Hypothalamus (tissue), 51 donors: ENCODE data around the gene ACTR1A.
"Not testable (repeated sequence)": the region's sequence is repeated elsewhere in the genome, so short reads cannot be mapped to it uniquely, and the experiment has no call there.

Experiments
- DNase-seq, 51 donors: peaks; one replicate each; lab custom pipeline; 2025; lab: John Stamatoyannopoulos, UW

ACTR1A gene

DNA sequence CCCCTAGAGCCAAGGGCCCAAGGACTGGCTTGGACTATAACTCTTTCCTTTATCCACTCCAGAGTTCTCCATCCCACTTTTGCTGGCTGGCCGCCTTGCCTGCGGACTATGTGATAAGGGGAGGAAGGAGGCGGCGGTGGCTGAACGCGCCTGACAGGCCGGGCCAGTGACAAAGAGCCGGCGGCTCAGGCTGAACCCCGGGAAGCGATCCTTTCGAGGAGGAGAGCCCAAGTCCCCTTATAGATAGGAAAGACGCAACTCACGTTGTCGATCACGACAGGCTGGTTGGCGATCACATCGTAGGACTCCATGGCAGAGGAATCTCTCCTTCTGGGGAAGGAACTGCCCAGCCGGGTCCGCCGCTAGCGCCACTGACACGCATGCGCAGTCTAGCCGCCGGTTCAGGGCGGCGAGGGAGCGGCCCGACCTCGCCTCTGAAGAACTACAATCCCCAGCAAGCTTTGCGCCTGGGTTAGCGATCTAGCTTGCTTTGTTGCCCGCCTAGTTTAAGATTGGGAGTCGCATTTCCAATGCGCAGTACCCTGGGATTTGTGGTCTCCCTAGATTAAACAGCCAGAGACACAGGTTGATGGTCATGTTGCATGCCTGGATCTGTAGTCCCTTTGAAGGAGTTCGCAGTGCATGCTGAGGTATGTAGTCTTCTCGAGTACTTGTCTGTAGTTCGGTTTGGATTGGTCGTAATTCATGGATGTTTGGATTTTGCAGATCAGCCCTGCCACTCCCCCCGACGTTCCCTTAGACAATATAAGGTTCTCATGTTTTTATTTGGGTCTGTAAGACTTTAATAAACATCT, at the start of gene ACTR1A:
TSS of gene ACTR1A (minus strand) at position 376 of the 815 bp plus-strand sequence. CDS start at position 311, 65 bp downstream.
- peak; percentile 81 to 99 (median 94) for DNase-seq

DNA sequence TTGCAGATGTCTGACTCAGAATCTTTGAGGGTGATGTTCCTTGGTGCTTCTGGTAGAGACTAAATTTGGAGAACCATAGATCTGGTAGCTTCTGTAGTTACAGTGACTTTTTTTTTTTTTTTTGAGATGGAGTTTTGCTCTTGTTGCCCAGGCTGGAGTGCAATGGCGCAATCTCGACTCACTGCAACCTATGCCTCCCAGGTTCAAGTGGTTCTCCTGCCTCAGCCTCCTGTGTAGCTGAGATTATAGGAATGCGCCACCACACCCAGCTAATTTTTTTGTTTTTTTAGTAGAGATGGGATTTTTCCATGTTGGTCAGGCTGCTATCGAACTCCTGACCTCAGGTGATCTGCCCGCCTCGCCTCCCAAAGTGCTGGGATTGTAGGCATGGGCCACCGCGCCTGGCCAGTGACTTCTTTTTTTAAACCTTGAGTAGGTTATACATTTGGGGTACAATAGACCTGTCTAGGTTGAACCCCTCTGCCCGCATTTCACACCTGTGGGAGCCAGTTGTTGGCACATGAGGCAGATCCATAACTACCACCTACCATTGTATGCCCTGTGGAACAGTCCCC, 48.2 kb upstream of the ACTR1A start:
- no peak for DNase-seq

DNA sequence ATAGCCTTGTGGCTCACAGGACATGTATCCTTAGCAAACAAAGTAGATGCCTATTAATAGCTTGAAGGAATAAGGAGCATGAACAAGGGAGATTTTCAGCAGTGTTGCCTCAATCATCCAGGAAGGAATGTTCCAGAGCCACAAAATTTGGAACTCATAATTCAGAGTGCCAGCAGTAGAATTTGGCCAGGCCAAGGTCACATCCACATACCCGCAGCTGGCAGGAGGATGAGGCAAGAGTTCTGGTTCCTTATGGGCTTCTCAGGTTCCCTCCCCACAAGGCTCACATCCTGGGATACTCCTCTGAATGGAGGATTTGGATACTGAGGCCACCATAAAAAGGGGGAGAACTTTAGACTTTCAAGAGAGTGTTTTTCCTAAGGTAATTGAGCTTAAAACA, 47.0 kb upstream of the ACTR1A start:
- no peak for DNase-seq

DNA sequence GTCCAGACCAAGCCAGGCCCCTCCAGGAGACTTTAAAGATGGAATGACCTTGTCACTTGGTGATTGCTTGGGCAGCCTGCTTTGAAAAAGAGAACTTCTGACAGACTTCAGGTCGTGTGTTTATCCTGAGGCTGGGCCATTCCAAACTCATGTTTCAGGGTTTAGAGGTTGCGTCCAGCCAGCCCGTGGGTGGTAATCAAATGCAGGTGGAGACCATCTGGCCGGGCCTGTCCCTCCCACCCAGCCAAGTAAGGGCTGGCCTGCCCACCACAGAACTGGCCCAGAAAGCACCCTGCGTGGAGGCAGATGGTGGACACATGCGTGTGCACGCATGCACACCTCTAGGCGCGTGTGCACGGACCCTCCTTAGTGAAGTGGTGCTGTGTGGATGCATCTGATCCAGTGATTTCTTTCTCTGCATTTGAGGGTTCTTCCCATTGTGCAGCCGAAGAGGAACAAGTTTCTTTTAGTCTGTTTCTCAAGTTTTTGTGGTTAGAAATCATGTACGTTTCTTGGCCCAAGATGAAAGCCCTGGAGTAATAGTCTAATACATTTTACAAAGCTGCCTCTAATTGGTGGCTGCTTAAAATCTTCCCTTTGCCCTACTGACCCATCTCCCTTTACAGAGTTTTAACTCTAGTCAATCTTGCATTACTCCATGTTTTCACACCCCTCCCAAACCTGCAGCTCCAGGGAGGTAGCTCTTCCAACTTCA, 44.3 kb upstream of the ACTR1A start:
- no peak for DNase-seq

DNA sequence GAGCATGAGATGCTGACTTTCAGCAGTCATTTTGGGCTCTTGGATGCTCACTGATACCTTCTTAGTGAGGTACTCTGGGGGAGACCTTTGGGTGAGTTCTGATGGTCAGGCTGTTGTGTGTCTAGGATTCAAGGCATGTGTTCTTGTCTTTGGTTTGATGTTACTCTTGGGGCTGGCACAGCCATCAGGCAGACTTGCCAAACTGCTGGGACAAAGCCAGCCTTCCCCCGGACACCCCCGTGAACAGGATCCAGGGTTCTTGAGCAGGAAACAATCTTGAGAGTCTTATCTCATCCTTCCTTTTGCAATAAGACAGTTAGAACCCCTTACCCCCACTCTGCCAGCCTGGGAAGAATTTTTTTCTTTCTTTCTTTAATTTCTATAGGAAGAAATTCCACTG, 43.5 kb upstream of the ACTR1A start:
- peak in 1 of 51 donors; percentile 3 for DNase-seq

DNA sequence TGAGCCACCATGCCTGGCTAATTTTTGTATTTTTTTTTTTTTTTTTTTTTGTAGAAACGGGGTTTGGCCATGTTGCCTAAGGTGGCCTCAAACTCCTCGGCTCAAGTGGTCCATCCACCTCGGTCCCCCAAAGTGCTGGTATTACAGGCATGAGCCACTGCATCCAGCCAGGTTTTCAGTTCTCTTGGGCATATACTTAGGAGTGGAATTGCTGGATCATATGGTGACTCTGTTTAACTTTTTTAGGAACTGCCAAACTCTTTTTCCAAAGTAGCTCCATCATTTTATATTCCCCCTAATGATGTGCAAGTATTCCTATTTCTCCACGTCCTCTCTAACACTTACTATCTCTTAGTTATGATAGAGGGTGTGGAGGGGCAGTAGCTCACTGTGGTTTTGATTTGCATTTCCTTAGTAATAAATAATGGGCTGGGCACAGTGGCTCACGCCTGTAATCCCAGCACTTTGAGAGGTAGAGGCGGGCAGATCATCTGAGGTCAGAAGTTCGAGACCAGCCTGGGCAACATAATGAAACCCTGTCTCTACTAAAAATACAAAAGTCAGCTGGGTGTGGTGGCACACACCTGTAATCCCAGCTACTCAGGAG, 42.9 kb upstream of the ACTR1A start:
- DNase-seq: no peak

DNA sequence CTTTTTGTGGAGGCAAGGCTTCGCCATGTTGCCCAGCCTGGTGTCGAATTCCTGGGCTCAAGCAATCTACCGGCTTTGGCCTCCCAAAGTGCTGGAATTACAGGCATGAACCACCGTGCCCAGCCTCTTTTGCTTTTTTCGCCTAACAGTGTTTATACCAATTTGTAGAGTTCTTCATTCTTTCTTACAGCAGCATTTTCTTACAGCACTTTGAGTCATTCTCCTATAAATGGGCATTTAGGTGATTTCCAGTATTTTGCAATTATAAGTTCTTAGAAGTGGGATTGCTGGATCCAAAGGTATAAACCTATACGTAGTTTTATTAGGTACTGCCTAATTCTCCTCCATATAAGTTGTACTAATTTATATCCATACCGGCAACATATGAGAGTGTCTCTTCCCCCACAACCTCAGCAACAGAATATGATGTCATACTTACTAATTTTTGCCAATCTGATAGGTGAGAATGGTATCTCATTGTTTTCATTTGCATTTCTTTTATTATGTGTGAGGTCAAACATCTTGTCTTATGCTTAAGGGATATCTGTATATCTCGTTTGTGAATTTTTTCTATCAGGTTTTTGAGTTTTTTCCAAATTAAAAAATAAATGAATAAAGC, 40.4 kb upstream of the ACTR1A start:
- no peak for DNase-seq

DNA sequence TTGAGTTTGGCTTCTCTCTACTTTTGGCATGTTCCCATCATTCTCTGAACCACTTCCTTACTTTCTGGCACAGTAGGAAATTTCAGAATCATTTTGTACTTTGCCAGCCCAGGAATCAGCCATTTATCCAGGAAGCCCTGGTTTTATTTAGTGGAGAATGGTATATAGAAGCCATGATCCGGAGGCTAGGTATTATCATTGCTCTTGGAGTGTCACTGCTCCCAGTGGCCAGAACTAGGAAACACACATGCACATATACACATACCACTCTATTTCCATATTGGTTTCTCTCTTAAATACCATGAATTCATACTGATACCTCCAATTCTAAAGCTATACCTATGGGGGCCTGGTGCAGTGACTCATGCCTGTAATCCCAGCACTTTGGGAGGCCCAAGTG, 37.5 kb upstream of the ACTR1A start:
- no peak for DNase-seq

DNA sequence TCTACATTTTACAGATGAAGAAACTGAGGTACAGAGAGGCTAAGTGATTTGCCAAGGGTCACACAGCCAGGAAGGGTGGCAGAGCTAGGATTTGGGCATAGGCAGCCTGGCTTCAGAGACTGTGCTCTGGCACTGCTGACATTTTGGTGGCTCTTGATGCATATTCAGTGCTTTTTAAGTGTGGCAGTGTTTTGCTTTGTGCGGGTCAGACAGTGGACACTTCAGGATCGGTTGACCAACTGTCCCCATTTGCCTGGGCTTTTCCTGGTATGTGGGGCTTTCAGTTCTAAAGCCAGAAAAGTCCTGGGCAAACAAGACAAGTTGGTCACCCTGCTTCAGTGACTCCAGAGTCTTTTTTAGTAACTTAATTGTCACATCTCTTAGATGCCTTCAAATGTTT, 36.3 kb upstream of the ACTR1A start:
- no peak for DNase-seq

DNA sequence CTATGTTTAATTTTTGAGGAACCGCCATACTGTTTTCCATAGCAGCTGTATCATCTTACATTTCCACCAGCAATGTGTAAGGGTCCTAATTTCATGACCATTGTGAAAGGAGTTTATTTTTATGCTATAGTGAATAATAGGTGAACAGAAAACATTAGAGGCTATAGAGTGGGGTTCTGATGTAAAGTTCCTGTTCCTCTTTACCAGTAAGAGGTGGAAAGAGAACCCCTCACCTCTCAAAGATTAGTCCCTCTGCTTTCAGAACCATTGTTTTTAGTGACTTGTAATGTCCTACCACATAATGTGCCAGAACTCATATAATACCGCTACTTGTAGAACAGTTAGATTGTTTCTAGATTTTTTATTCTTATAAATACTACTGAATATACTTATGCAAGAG, 35.4 kb upstream of the ACTR1A start:
- DNase-seq: no peak

DNA sequence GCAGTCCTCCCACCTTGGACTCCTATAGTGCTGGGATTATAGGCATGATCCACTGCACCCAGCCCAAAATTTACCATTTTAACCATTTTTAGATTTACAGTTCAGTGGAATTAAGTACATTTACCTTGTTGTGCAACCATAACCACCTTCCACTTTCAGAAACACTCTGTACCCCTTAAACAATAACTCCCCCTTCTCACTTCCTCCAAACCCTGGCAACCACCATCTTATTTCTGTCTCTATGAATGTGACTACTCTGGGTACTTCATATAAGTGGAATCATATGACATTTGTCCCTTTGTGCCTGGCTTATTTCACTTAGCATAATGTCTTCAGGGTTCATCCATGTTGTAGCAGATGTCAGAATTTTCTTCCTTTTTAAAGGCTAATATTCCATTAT, 34.9 kb upstream of the ACTR1A start:
- DNase-seq: no peak

DNA sequence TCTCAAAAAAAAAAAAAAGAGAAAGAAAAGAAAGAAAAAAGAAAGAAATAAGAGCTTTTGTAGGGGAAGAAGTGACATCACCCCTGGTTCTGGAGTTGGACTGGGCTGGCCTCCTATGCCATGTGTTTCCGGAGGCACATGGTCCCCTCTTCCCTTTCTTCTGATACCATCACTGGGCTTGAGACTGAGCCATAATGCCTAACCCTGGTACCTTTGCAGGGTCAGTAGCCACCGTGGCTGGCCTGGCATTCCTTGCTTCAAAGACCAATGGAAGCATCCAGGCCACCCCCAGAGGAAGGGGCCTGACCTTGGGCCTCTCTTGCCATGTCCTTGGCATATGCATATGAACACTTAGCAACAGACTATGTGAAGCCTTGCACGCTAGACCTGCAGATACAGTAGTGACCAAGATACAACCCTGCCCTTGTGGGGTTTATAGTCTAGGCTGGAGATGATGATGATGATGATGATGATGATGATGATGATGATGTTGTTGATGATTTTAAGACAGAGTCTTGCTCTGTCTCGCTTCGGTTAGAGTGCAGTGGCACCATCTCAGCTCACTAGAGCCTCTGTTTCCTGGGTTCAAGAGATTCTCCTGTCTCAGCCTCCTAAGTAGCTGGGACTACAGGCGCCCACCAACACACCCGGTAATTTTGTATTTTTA, 33.1 kb upstream of the ACTR1A start:
- no peak for DNase-seq

DNA sequence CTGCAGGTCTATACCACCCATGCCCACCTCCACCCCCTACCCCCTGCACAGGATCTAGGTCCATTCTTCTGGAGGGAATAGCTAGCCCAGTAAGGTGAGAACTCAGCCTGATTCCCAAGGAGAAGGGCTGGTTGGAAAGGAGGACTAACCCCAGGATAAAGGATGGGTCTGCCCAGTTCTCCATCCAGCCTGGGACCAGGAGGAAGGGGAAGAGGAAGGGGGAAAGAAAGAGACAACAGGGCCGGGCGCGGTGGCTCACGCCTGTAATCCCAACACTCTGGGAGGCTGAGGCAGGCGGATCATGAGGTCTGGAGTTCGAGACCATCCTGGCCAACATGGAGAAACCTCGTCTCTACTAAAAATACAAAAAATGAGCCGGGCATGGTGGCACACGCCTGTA, 32.5 kb upstream of the ACTR1A start:
- not testable (repeated sequence) for DNase-seq

DNA sequence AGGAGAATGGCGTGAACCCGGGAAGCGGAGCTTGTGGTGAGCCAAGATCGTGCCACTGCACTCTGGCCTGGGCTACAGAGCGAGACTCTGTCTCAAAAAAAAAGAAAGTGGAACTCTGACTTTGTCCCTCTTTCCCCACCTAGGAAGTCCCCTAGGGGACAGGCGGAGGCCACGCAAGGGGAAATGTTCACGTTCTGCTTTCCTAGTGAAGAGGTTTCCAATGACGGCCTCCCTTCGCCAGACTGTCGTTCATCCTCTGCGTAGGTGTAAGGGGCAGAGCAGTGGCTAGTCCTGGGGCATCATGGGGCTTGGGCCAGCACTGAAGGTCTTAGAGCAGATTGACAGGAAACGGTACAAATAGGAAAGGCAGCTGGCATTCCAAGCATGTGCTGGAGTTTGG, 31.8 kb upstream of the ACTR1A start:
- DNase-seq: no peak

DNA sequence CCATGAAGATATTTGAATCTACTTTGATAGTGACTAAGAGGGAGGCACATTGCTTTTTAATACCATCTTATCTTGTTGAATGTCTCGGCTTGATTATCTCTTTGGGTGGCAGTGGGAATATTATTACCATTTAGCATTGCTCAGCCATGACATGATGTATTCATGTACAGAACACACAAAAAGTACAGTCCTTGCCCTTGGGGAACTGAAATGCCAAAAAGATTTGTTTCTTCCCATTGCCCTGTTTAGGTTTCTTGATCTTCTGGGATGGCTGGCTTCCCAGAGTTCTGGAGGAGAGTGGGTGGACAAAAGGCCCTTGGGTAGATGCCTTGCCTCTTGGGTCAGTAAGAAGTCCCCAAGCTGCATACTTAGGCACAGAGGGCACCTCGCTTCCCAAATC, 25.0 kb upstream of the ACTR1A start:
- no peak for DNase-seq

DNA sequence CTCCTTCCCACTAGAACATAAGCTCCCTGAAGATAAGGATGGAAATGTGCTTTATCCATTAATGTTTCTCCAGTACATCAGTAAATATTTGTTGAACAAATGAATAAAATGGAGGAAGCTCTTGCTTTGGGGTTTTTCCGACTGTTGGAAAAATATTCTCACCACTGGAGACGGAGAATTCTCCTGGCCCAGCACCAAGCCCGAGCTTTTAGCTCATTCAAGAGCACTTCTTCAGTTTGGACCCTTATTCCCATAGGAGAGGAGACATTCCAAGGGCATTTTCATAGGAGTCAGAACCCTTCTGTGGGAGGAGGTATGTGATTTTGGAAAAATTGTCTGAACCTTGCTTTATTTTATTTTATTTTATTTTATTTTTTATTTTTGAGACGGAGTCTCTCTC, 22.2 kb upstream of the ACTR1A start:
- DNase-seq: no peak

DNA sequence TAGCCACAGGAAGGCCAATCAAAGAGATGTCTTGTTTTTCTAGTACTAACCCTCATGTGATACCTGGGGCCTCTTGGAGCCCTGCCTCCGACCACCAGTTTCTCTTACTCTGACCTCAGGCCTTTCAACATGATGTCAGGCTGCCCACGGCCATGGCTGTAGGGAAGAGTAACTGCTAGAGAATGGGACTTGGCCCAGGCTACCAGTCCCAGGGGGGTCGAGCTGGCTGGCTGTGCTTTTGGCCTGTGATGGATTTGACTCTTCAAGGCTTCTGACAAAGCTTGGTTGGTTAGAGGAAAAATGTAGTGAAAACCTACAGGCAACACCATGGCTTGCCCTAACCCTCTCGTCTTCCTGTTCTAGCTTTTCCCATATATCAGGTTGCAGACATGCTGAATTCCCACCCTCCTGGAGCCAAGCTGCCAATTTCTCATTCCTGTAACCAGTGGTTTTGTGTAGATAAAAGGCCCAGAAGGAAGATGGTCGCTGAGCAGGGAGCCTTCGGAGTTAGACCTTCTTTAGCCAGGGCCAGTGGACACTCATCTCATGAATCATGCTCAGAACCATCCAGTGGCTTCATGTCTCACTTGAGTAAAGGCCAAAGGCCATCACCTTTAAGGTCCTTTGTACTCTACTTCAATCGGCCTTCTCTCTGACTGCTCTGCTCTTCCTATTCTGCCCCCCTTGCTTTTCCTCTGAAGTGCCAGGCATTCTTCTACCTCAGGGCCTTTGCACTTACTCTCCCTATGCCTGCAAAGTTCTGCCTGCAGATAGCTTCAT, 20.9 kb upstream of the ACTR1A start:
- DNase-seq: no peak

DNA sequence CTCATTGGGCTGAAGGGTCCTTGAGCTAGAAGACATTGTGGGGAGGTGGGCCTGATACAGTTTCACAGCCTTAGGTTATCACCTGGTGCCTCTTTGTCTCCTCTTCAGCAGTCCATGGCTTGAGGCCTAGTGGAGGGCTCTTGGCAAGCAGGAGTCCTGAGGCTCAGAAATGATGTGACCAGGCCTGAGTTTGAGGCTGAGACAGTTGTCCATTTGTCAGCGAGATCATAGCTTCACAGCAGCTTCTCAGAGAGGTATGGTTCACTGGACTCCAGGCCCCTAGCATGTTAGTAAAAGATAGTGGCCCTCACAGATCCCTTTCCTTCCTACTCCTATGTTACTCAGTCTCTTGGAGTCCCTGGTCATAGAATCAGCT, 20.4 kb upstream of the ACTR1A start:
- DNase-seq: no peak

DNA sequence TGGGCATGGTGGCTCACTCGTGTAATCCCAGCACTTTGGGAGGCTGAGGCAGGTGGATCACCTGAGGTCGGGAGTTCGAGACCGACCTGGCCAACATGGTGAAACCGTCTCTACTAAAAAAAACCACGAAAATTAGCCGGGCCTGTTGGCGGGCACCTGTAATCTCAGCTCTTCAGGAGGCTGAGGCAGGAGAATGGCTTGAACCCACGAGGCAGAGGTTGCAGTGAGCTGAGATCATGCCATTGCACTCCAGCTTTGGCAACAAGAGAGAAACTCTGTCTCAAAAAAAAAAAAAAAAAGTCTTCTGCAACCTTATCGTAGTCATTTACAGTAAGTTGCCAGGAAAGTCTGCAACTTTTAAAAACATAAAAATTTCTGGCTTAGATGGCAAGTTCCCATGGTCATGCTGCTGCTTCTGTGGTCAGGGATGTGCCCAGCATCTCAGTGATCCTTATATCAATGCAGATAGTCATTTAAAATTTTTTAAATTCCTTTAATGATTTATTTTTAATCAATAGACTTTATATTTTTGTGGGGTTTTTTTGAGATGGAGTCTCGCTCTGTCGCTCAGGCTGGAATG, 16.8 kb upstream of the ACTR1A start:
- no peak for DNase-seq
